BE2C (cell line): Measurements from ENCODE around the gene NOB1.
"Not testable (repeated sequence)": the region's sequence is repeated elsewhere in the genome, so short reads cannot be mapped to it uniquely, and the experiment has no call there.

Experiments used
- DNase-seq: peaks from one replicate; pipeline ENCODE4 v3.0.0-alpha.2; 2020
- H3K27me3 ChIP-seq: fragments of 250-450 bp; sonication (Bioruptor Pico); 2 replicates; pipeline ENCODE4 v1.5.1; 2020; ENCODE audit warnings: mild to moderate bottlenecking
- H3K36me3 ChIP-seq: fragments of 250-450 bp; sonication (Bioruptor Pico); 2 replicates; pipeline ENCODE4 v1.5.1; 2020; ENCODE audit warnings: mild to moderate bottlenecking
- H3K4me1 ChIP-seq: fragments of 250-450 bp; sonication (Bioruptor Pico); 2 replicates; pipeline ENCODE4 v1.5.1; 2020
- H3K4me3 ChIP-seq: 2 replicates; pipeline ENCODE4 v1.5.1; 2011; ENCODE audit warnings: low read depth, low read length
- H3K9me3 ChIP-seq: fragments of 250-450 bp; sonication (Bioruptor Pico); 2 replicates; pipeline ENCODE4 v1.5.1; 2020
- CTCF ChIP-seq: IDR thresholded peaks from 2 replicates; pipeline ENCODE4 v1.5.1; 2012; ENCODE audit warnings: mild to moderate bottlenecking, low read depth, low read length

The NOB1 gene

GRCh38 chr16:69793526-69793925 lies 38.8 kb upstream of the NOB1 start:
- H3K36me3 ChIP-seq = no peaks in the 10 kb centered on the region; the same call in 1 of the 2 replicates
- H3K4me1 ChIP-seq = no peaks in the 10 kb centered on the region
- DNase-seq = no peak
- no peak overlapping the region for H3K4me3 ChIP-seq
- no peak for TF ChIP-seq CTCF
- no peaks in the 10 kb centered on the region for H3K9me3 ChIP-seq
- no peaks in the 10 kb centered on the region for H3K27me3 ChIP-seq

- H3K4me1 ChIP-seq, H3K9me3 ChIP-seq, DNase-seq, H3K4me3 ChIP-seq, H3K27me3 ChIP-seq, H3K36me3 ChIP-seq: not testable (repeated sequence)
Observed at GRCh38 chr16:69791391-69791847, 36.7 kb upstream of the NOB1 start.

DNA sequence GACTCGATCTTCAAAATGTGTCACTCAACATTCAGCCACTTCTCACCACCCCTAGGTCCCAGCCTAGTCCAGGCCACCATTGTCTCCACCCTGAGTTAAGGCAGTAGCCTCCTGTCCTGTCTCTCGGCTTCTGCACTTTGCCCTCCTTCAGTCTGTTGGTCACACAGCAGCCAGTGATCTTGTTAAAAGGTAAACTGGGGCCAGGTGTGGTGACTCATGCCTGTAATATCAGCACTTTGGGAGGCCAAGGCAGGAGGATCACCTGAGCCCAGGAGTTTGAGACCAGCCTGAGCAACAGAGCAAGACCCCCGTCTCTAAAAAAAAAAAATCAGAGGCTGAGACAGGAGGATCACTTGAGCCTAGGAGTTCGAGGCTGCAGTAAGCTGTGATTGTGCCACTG lies 33.2 kb upstream of the NOB1 start:
- Histone ChIP-seq H3K4me1 (no peaks in the 10 kb centered on the region), H3K27me3 (no peaks in the 10 kb centered on the region), H3K36me3 (peaks cover 7% of the 10 kb centered on the region), H3K4me3 (no peak overlapping the region), H3K9me3 (no peaks in the 10 kb centered on the region)
- TF ChIP-seq CTCF = no peak
- DNase-seq = no peak

DNA sequence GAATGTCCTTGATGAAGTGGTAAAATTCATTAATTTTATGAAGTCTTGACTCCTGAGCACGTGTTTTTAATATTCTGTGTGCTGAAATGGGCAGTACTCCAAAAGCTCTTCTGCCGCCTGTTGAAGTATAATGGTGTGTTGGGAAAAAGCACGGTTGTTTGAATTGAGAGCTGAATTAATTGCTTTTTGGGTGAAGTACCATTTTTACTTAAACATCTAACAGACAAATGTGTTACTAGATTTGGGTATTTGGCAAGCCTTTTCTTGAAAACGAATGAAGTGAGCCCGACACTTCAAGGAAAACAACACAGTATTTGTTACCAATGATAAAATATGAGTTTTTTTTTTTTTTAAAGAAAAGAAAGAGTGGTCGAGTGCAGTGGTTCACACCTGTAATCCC lies 29.9 kb upstream of the NOB1 start:
- no peaks in the 10 kb centered on the region for H3K27me3 ChIP-seq
- no peak for TF ChIP-seq CTCF
- H3K9me3 ChIP-seq = no peaks in the 10 kb centered on the region
- no peaks in the 10 kb centered on the region for H3K4me1 ChIP-seq
- no peak for DNase-seq
- peaks cover 7% of the 10 kb centered on the region for H3K36me3 ChIP-seq
- H3K4me3 ChIP-seq = no peak overlapping the region

GRCh38 chr16:69781118-69781517 lies 26.4 kb upstream of the NOB1 start:
- TF ChIP-seq CTCF = no peak
- no peak for DNase-seq
- Histone ChIP-seq H3K9me3 (no peaks in the 10 kb centered on the region), H3K4me3 (no peak overlapping the region), H3K36me3 (no peaks in the 10 kb centered on the region), H3K4me1 (no peaks in the 10 kb centered on the region; the same call in 1 of the 2 replicates), H3K27me3 (no peaks in the 10 kb centered on the region)

- Histone ChIP-seq H3K36me3 (no peaks in the 10 kb centered on the region), H3K27me3 (no peaks in the 10 kb centered on the region), H3K9me3 (no peaks in the 10 kb centered on the region), H3K4me3 (no peak overlapping the region), H3K4me1 (no peaks in the 10 kb centered on the region; the same call in 1 of the 2 replicates)
- DNase-seq = no peak
- TF ChIP-seq CTCF = no peak
Observed at GRCh38 chr16:69779724-69780123, 25.0 kb upstream of the NOB1 start.

- no peaks in the 10 kb centered on the region for H3K9me3 ChIP-seq
- no peaks in the 10 kb centered on the region for H3K36me3 ChIP-seq
- TF ChIP-seq CTCF = no peak
- H3K27me3 ChIP-seq = no peaks in the 10 kb centered on the region
- H3K4me1 ChIP-seq = no peaks in the 10 kb centered on the region; the same call in 1 of the 2 replicates
- H3K4me3 ChIP-seq = no peak overlapping the region
- DNase-seq = no peak
Observed at GRCh38 chr16:69775563-69775962, 20.8 kb upstream of the NOB1 start.
